HepG2 (cell line): ENCODE data around the gene SRD5A3. TPM values are rescaled to one million over a fixed set of nuclear protein-coding genes. Genes with fewer than 3 reads are reported as not detected.

Source experiments
- ATAC-seq: fragments of 200-7000 bp; cut with Tn5 transposase; 3 replicates; pipeline ENCODE4 v1.9.1; 2020; ENCODE audit warnings: mild to moderate bottlenecking, moderate library complexity
- BruUV-seq: library from RNA; stranded (reverse); fragments of 400-500 nt; replicated peaks from 2 replicates; lab custom pipeline; 2021; lab: Mats Ljungman, UMichigan
- CTCF ChIA-PET: fragments of 300-600 bp; formaldehyde crosslinking; extraction: SDS; loops from one replicate; lab custom pipeline; 2021; ENCODE audit warnings: low total read pairs, inconsistent platforms, low intra/inter-chr PET ratio; lab: Yijun Ruan, JAX
- POLR2A ChIA-PET: fragments of 350-600 bp; sonication (Branson Sonifier 250); formaldehyde crosslinking; loops from one replicate; lab custom pipeline; 2020; ENCODE audit warnings: antibody characterized with exemption, inconsistent platforms; lab: Yijun Ruan, JAX
- DNase-seq: peaks from one replicate; pipeline ENCODE4 v3.0.0-alpha.2; 2015; ENCODE audit warnings: low spot score
- FAIRE-seq: peaks from 3 replicates; lab custom pipeline; 2011; peaks lifted over from hg19 to GRCh38; lab: Jason Lieb, UNC
- H2AFZ ChIP-seq: one replicate; pipeline ENCODE4 v1.6.1; 2011; ENCODE audit warnings: low read length, inconsistent platforms
- H3K27ac ChIP-seq: fragments of 300-600 bp; 3 replicates; pipeline ENCODE4 v1.8.0; 2011; ENCODE audit warnings: mixed run types, mild to moderate bottlenecking, mixed read lengths, low read length, inconsistent platforms; ENCODE audit not compliant: insufficient read depth; ENCODE audit errors: extremely low read length
- H3K27me3 ChIP-seq, 2 experiments: fragments of 200-600 bp in 1 of 2; 2 replicates in 1 of 2; 3 replicates in 1 of 2; pipeline versions ENCODE4 v1.6.0 to v1.8.0; 2011; ENCODE audit warnings: low read length in 2 of 2, mild to moderate bottlenecking in 2 of 2, moderate library complexity in 2 of 2, inconsistent platforms in 1 of 2; ENCODE audit not compliant: insufficient read depth in 2 of 2, control insufficient read depth in 1 of 2
- H3K36me3 ChIP-seq, 2 experiments: fragments of 200-600 bp in 1 of 2; replicated peaks in 1 of 2; 2 replicates in 1 of 2; 3 replicates in 1 of 2; pipeline versions ENCODE4 v1.5.1 to v1.8.0; 2011; ENCODE audit warnings: low read length in 2 of 2, inconsistent platforms in 1 of 2; ENCODE audit not compliant: insufficient read depth in 2 of 2, control insufficient read depth in 1 of 2
- H3K4me1 ChIP-seq: 2 replicates; pipeline ENCODE4 v1.5.1; 2012; ENCODE audit warnings: low read length, inconsistent platforms; ENCODE audit not compliant: insufficient read depth
- H3K4me2 ChIP-seq: 2 replicates; pipeline ENCODE4 v1.6.0; 2011; ENCODE audit warnings: low read depth, low read length, inconsistent platforms
- H3K4me3 ChIP-seq, 3 experiments: fragments of 200-600 bp in 1 of 3; sonication (generic), shearing (Covaris generic) in 1 of 3; replicated peaks in 1 of 3; 2 replicates each; pipeline ENCODE4 v1.5.1; 2011 to 2016; ENCODE audit warnings: low read length in 3 of 3, inconsistent platforms in 2 of 3, low read depth in 2 of 3, mild to moderate bottlenecking in 2 of 3, control low read depth in 1 of 3, mixed read lengths in 1 of 3; ENCODE audit not compliant: insufficient read depth in 1 of 3
- H3K79me2 ChIP-seq: one replicate; pipeline ENCODE4 v1.6.1; 2011; ENCODE audit warnings: low read length, inconsistent platforms; ENCODE audit not compliant: insufficient read depth
- H3K9ac ChIP-seq: 2 replicates; pipeline ENCODE4 v1.6.0; 2011; ENCODE audit warnings: mild to moderate bottlenecking, low read depth, low read length, inconsistent platforms; ENCODE audit not compliant: insufficient read depth
- H3K9me3 ChIP-seq: 2 replicates; pipeline ENCODE4 v1.5.1; 2012; ENCODE audit warnings: mild to moderate bottlenecking, low read length
- H4K20me1 ChIP-seq: 2 replicates; pipeline ENCODE4 v1.6.0; 2011; ENCODE audit warnings: inconsistent platforms, mild to moderate bottlenecking, low read length, moderate library complexity; ENCODE audit not compliant: insufficient read depth
- AGO1 ChIP-seq: fragments of 200-400 bp; formaldehyde crosslinking; IDR thresholded peaks from 2 replicates; pipeline ENCODE4 v1.6.1; 2017; ENCODE audit warnings: mild to moderate bottlenecking, low read depth, low read length, moderate library complexity; ENCODE audit not compliant: poor library complexity, severe bottlenecking
- BCL3 ChIP-seq: sonication (generic); formaldehyde crosslinking; IDR thresholded peaks from 2 replicates; pipeline ENCODE4 v1.5.1; 2020; ENCODE audit warnings: mild to moderate bottlenecking, missing genetic modification reagents, moderate library complexity
- CC2D1A ChIP-seq: sonication (generic); formaldehyde crosslinking; IDR thresholded peaks from 2 replicates; pipeline ENCODE4 v1.8.1; 2023; ENCODE audit warnings: mild to moderate bottlenecking, missing genetic modification reagents
- GABPA ChIP-seq, 2 experiments: IDR thresholded peaks; 2 replicates each; pipeline ENCODE4 v1.6.1; 2011 to 2016; ENCODE audit warnings: low read depth in 2 of 2, low read length in 1 of 2, missing biosample characterization in 1 of 2, missing genetic modification characterization in 1 of 2
- HIVEP1 ChIP-seq: sonication (generic); formaldehyde crosslinking; IDR thresholded peaks from 2 replicates; pipeline ENCODE4 v1.4.0; 2020; ENCODE audit warnings: mild to moderate bottlenecking, missing genetic modification reagents
- KAT8 ChIP-seq: IDR thresholded peaks from 2 replicates; pipeline ENCODE4 v1.6.1; 2016; ENCODE audit warnings: missing genetic modification reagents, missing compliant biosample characterization
- LRRFIP1 ChIP-seq: sonication (generic); formaldehyde crosslinking; conservative IDR thresholded peaks from 2 replicates; pipeline ENCODE4 v1.4.0; 2020; ENCODE audit warnings: missing genetic modification reagents
- PAX8 ChIP-seq: sonication (generic); formaldehyde crosslinking; IDR thresholded peaks from 2 replicates; pipeline ENCODE4 v1.8.0; 2022; ENCODE audit warnings: mild to moderate bottlenecking, missing genetic modification reagents, borderline replicate concordance
- TFDP2 ChIP-seq: sonication (generic); formaldehyde crosslinking; IDR thresholded peaks from 2 replicates; pipeline ENCODE4 v1.4.0; 2020; ENCODE audit warnings: missing genetic modification reagents
- TOE1 ChIP-seq: sonication (generic); formaldehyde crosslinking; IDR thresholded peaks from 2 replicates; pipeline ENCODE4 v1.4.0; 2020; ENCODE audit warnings: mild to moderate bottlenecking, missing genetic modification reagents
- UBTF ChIP-seq: sonication (generic); formaldehyde crosslinking; IDR thresholded peaks from 2 replicates; pipeline ENCODE4 v1.4.0; 2020; ENCODE audit warnings: mild to moderate bottlenecking, missing genetic modification reagents
- ZNF10 ChIP-seq: sonication (generic); formaldehyde crosslinking; IDR thresholded peaks from 2 replicates; pipeline ENCODE4 v1.4.0; 2020; ENCODE audit warnings: mild to moderate bottlenecking, low read depth, missing genetic modification reagents, borderline replicate concordance
- ZNF343 ChIP-seq: sonication (generic); formaldehyde crosslinking; IDR thresholded peaks from 2 replicates; pipeline ENCODE4 v1.4.0; 2020; ENCODE audit warnings: mild to moderate bottlenecking, missing genetic modification reagents
- ZNF441 ChIP-seq: sonication (generic); formaldehyde crosslinking; IDR thresholded peaks from 2 replicates; pipeline ENCODE4 v1.7.0; 2021; ENCODE audit warnings: missing genetic modification reagents, borderline replicate concordance
- ZNF605 ChIP-seq: sonication (generic); formaldehyde crosslinking; IDR thresholded peaks from 2 replicates; pipeline ENCODE4 v1.8.0; 2022; ENCODE audit warnings: mild to moderate bottlenecking, missing genetic modification reagents
- ZSCAN22 ChIP-seq: sonication (generic); formaldehyde crosslinking; IDR thresholded peaks from 2 replicates; pipeline ENCODE4 v1.4.0; 2020; ENCODE audit warnings: mild to moderate bottlenecking, missing genetic modification reagents
- WGBS: methylation state at CpG from one replicate; pipeline ENCODE4 v1.1.6; 2017; ENCODE audit warnings: low lambda C conversion rate; 5-methylcytosine and 5-hydroxymethylcytosine counted together
- in situ Hi-C: cut with HindIII; loops from 2 replicates; pipeline ENCODE4 v1.10.0; 2017; ENCODE audit warnings: low pct_unique_long_range_greater_than_20kb; ENCODE audit not compliant: extremely low pct_ligation_motif_present
- intact Hi-C: fragments of 100-400 bp; cut with micrococcal nuclease; formaldehyde crosslinking; loops from one replicate; pipeline ENCODE4 v1.10.0; 2022; ENCODE audit not compliant: unreplicated experiment
- polyA plus RNA-seq, 8 experiments: library from polyadenylated mRNA; depleted of rRNA in 3 of 8; stranded (reverse) in 7 of 8; unstranded in 1 of 8; fragments of >200 nt; fragmentation: Illumina TruSeq in 4 of 8; extraction: Trizol in 4 of 8; gene quantifications; 2 replicates each; pipeline versions ENCODE4 v1.2.1 to v1.2.3, GENCODE V29; 2011 to 2016; ENCODE audit warnings: low read depth in 4 of 8, missing spikeins in 1 of 8, mixed read lengths in 1 of 8; ENCODE audit not compliant: insufficient read depth in 1 of 8
- total RNA-seq, 5 experiments: library from RNA; depleted of rRNA; stranded (reverse); fragments of >200 nt; fragmentation: Illumina TruSeq; extraction: Trizol; gene quantifications; 2 replicates each; pipeline ENCODE4 v1.2.3, GENCODE V29; 2016; ENCODE audit warnings: low read depth in 1 of 5
- TF ChIP-seq, protein P1 (sequence below): IDR thresholded peaks from 2 replicates; pipeline ENCODE4 v1.6.1; 2016; ENCODE audit warnings: control low read depth

The SRD5A3 gene
- total and polyA plus RNA-seq, 2 of the 13 experiments (the other 11 are each of a cell fraction or from before 2014, with no cell fraction given), result 12.4 to 18.4 TPM

- Histone ChIP-seq H3K27ac (no peak overlapping the region), H3K79me2 (no peaks in the 10 kb centered on the region), H3K36me3 (no peaks in the 10 kb centered on the region), H2AFZ (no peak overlapping the region), H3K4me3 (no peak overlapping the region), H3K9me3 (no peaks in the 10 kb centered on the region), H3K27me3 (no peaks in the 10 kb centered on the region), H4K20me1 (no peaks in the 10 kb centered on the region), H3K4me1 (no peaks in the 10 kb centered on the region), H3K9ac (no peak overlapping the region), H3K4me2 (no peak overlapping the region)
- DNase-seq (no peak), FAIRE-seq (no peak), ATAC-seq (no peak)
- ChIA-PET CTCF (no interaction called here), POLR2A (no interaction called here)
- BruUV-seq, result no TSS peak
- intact Hi-C loops (no loop called here), in situ Hi-C loops (loop anchor here (25.0 kb wide), 1 partner anchor 617 kb away; no protein-coding TSS in a partner anchor)
- WGBS, result 18% methylated on average over 3 of the region's 3 CpGs
- TF ChIP-seq KAT8 (no peak), ZSCAN22 (CRISPR knock-in tag) (no peak), CC2D1A (no peak), PAX8 (CRISPR knock-in tag) (no peak), TFDP2 (CRISPR knock-in tag) (no peak), AGO1 (no peak), TOE1 (no peak), ZNF10 (no peak), ZNF343 (CRISPR knock-in tag) (no peak), LRRFIP1 (CRISPR knock-in tag) (no peak), BCL3 (CRISPR knock-in tag) (no peak), GABPA (IDR thresholded peaks at IDR 0.05; ENCODE audit: low read depth, low read length) (no peak), GABPA (CRISPR knock-in tag; IDR thresholded peaks at IDR 0.05; ENCODE audit: low read depth) (no peak), HIVEP1 (CRISPR knock-in tag) (no peak), ZNF441 (no peak), ZNF605 (CRISPR knock-in tag) (no peak), UBTF (CRISPR knock-in tag) (no peak)
- TF ChIP-seq, protein P1, sequence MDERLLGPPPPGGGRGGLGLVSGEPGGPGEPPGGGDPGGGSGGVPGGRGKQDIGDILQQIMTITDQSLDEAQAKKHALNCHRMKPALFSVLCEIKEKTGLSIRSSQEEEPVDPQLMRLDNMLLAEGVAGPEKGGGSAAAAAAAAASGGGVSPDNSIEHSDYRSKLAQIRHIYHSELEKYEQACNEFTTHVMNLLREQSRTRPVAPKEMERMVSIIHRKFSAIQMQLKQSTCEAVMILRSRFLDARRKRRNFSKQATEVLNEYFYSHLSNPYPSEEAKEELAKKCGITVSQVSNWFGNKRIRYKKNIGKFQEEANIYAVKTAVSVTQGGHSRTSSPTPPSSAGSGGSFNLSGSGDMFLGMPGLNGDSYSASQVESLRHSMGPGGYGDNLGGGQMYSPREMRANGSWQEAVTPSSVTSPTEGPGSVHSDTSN, result no peak
Observed at GRCh38 chr4:55304303-55304702, 41.7 kb upstream of the SRD5A3 start.
